Measurements from ENCODE around the gene FERD3L. TPM values are rescaled to one million over a fixed set of nuclear protein-coding genes. Genes with fewer than 3 reads are reported as not detected.

Gene FERD3L
- total RNA-seq, 2 donors from 2014 or later: not detected

- Histone ChIP-seq H3K36me3 (no peaks in the 10 kb centered on the region), H3K4me1 (no peaks in the 10 kb centered on the region), H3K9me3 (no peaks in the 10 kb centered on the region), H3K9ac (ENCODE audit: low read depth in 2 of 2, low read length in 2 of 2) (no peak overlapping the region), H3K27me3 (peaks cover 41% of the 10 kb centered on the region), H3K27ac (no peak overlapping the region), H3K4me3 (no peak overlapping the region)
- no peak for DNase-seq
- intact Hi-C loops (cut with DNase I): no loop called here
- no peak for TF ChIP-seq CTCF (IDR thresholded peaks at IDR 0.05)
These were observed 25.8 kb downstream of the FERD3L start for GRCh38 chr7:19119372-19119771.

- Histone ChIP-seq H3K9me3 (no peaks in the 10 kb centered on the region), H3K36me3 (no peaks in the 10 kb centered on the region), H3K4me3 (no peak overlapping the region), H3K9ac (ENCODE audit: low read depth in 2 of 2, low read length in 2 of 2) (no peak overlapping the region), H3K4me1 (no peaks in the 10 kb centered on the region), H3K27me3 (peaks cover 41% of the 10 kb centered on the region), H3K27ac (no peak overlapping the region)
- no peak for DNase-seq
- intact Hi-C loops (cut with DNase I): no loop called here
- no peak for TF ChIP-seq CTCF (IDR thresholded peaks at IDR 0.05)
These were observed 26.4 kb downstream of the FERD3L start for GRCh38 chr7:19118636-19119371.

- no peak for TF ChIP-seq CTCF (IDR thresholded peaks at IDR 0.05)
- H3K27ac ChIP-seq: no peak overlapping the region
- intact Hi-C loops (cut with DNase I): no loop called here
- no peak for DNase-seq
- no peaks in the 10 kb centered on the region for H3K4me1 ChIP-seq
- no peaks in the 10 kb centered on the region for H3K36me3 ChIP-seq
- H3K4me3 ChIP-seq: peak overlapping the region; percentile 40
- H3K9me3 ChIP-seq: no peaks in the 10 kb centered on the region
- peaks cover 41% of the 10 kb centered on the region for H3K27me3 ChIP-seq
- H3K9ac ChIP-seq (ENCODE audit: low read depth in 2 of 2, low read length in 2 of 2): no peak overlapping the region
These were observed 27.2 kb downstream of the FERD3L start for GRCh38 chr7:19117870-19118608.

GRCh38 chr7:19117091-19117869 is 27.9 kb downstream of the FERD3L start, which contains the start of gene TWIST1:
TWIST1 (minus strand) TSS chr7:19117636; CDS start chr7:19117321, 315 bp downstream.
- H3K36me3 ChIP-seq: no peaks in the 10 kb centered on the region
- intact Hi-C loops (cut with DNase I): no loop called here
- H3K4me3 ChIP-seq: peak within 1 kb of the TSS; percentile 40
- H3K27me3 ChIP-seq: peaks cover 45% of the 10 kb centered on the region
- no peaks in the 10 kb centered on the region for H3K4me1 ChIP-seq
- H3K9me3 ChIP-seq: no peaks in the 10 kb centered on the region
- H3K27ac ChIP-seq: no peak within 1 kb of the TSS
- peak; percentile 22 for DNase-seq
- peak within 1 kb of the TSS in 1 of 2 donors; percentile 50 for H3K9ac ChIP-seq (ENCODE audit: low read depth in 2 of 2, low read length in 2 of 2)
- no peak for TF ChIP-seq CTCF (IDR thresholded peaks at IDR 0.05)
